ENCODE measurements around the gene TGM5.
"Not testable (repeated sequence)": the region's sequence is repeated elsewhere in the genome, so short reads cannot be mapped to it uniquely, and the experiment has no call there.

Gene TGM5

DNA sequence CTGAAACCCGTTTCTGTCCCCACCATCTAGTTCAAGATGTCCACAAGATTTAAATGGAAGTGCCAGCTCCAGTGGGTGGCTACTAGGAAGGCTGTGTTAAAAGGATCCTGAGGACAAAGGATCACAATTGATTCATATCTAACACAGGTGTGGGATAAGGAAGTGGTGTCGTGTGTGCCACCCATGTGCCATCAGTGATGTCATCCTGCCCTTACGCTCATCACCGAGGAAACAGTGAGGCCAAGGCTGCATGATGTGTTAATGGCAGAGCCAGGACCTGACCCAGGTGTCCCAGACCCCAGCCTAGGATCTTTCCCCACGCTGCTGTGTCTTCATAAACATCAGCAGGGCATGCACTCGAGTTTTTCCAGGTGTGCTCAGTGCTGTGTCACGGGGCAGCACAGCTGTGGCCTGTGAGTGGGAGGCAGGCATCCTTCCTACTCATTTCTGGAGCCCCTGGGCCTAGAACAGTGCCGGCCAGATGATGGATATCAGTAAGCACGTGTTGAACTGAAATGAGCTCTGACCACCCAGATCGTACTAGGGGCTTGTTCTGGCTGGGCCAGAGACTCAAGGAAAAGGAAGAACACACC lies 10.6 kb upstream of the TGM5 start:
- DNase-seq (ENCODE audit: low spot score) = no peak
- no peak for TF ChIP-seq CTCF (IDR thresholded peaks at IDR 0.05; ENCODE audit: extremely low read depth, insufficient read depth, missing control alignments)
- in situ Hi-C loops (cut with MboI; ENCODE audit: low pct_unique_long_range_greater_than_20kb, low sequenced_read_pairs, unreplicated experiment) = no loop called here

DNA sequence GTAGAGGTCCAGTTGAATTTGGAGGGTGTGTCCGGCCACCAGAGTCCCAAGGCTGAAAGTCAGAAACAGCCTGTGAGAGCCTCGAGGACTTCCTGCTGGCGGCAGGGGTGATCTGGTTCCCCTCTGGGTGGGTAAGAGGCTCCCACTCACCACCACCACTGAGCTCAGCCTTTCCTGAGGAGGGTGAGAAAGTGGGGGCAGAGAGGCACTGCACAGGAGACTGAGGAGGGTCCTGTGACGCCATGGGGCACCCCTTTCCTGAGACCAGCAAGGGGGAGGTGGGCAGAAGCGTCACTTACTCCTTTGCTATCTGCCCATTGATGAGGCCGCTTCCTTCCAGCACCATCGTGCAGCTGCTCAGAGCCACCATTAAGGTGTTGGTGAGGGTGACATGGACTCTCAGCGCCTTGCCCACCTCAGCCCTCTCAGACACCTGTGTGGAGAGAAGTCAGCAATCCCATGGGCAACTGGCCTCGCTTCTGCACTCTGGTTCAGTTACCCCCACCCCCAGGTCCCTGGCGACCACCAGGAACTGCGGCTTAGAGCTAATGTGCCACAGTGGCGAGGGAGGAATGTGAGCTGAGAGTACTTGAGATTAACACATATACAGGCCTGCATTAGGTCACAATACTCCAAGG lies 10.0 kb upstream of the TGM5 start:
- in situ Hi-C loops (cut with MboI; ENCODE audit: low pct_unique_long_range_greater_than_20kb, low sequenced_read_pairs, unreplicated experiment) = no loop called here
- TF ChIP-seq CTCF (IDR thresholded peaks at IDR 0.05; ENCODE audit: extremely low read depth, insufficient read depth, missing control alignments) = no peak
- DNase-seq (ENCODE audit: low spot score) = no peak

DNA sequence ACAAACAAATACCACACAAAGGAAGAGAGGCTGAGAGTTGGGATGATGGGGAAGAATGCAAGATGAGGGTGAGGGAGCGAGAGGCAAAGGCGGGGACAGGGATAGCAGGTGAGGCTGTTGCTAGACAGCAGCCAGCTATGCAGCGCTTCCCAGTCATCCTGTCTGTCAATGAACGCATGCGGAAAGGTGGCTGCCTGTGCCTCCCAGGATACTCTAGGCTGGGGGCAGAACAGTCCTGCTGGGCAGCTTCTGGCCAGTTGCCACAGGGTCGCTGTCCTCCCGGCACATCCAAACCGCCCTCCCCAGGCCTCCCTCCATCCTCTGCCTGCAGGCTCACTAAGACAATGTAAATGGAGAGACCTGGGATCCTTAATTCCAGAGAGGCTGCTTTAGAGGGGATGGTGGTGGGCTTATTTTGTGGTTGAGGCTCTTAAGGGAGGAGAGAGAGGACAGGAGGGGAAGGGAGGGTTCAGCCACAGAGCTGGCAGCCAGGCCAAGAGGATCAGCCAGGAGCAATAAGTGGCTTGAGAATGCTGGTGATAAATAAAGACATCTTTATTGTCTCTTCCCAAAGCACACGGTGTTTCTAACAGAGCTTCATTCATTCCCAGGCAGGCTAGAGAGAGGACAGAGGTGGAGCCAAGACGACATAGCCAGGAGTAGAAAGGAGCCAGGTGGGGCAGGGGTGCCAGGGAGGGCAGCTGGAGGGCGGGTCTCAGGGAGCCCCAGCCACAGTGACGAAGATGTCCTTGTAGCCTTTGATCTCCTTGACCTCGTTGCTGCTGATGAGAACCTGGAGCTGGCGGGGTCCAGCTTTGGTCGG lies 9.2 kb upstream of the TGM5 start:
- TF ChIP-seq CTCF (IDR thresholded peaks at IDR 0.05; ENCODE audit: extremely low read depth, insufficient read depth, missing control alignments) = no peak
- no peak for DNase-seq (ENCODE audit: low spot score)
- in situ Hi-C loops (cut with MboI; ENCODE audit: low pct_unique_long_range_greater_than_20kb, low sequenced_read_pairs, unreplicated experiment) = no loop called here

GRCh38 chr15:43274136-43274535 lies 7.4 kb upstream of the TGM5 start:
- in situ Hi-C loops (cut with MboI; ENCODE audit: low pct_unique_long_range_greater_than_20kb, low sequenced_read_pairs, unreplicated experiment) = no loop called here
- no peak for TF ChIP-seq CTCF (IDR thresholded peaks at IDR 0.05; ENCODE audit: extremely low read depth, insufficient read depth, missing control alignments)
- no peak for DNase-seq (ENCODE audit: low spot score)

GRCh38 chr15:43273243-43273642 lies 6.5 kb upstream of the TGM5 start:
- DNase-seq (ENCODE audit: low spot score) = no peak
- no peak for TF ChIP-seq CTCF (IDR thresholded peaks at IDR 0.05; ENCODE audit: extremely low read depth, insufficient read depth, missing control alignments)
- in situ Hi-C loops (cut with MboI; ENCODE audit: low pct_unique_long_range_greater_than_20kb, low sequenced_read_pairs, unreplicated experiment) = no loop called here

- DNase-seq (ENCODE audit: low spot score); in situ Hi-C loops (cut with MboI; ENCODE audit: low pct_unique_long_range_greater_than_20kb, low sequenced_read_pairs, unreplicated experiment): not testable (repeated sequence)
Measured at GRCh38 chr15:43271908-43272307, 5.2 kb upstream of the TGM5 start.
